Stimulated activated CD4-positive, alpha-beta T cell treated with anti-CD3 and anti-CD28 coated beads, Interleukin-15, amount 100 ng/mL, for 1 hour (primary cell): Measurements from ENCODE around the gene HLA-DQB1.
"Not testable (repeated sequence)": the region's sequence is repeated elsewhere in the genome, so short reads cannot be mapped to it uniquely, and the experiment has no call there.

ENCODE experiments used
- DNase-seq, 2 donors: peaks; one replicate each; pipeline ENCODE4 v3.0.0-alpha.2; 2020; ENCODE audit warnings: low read depth in 1 of 2, low spot score in 1 of 2

HLA-DQB1 gene

DNA sequence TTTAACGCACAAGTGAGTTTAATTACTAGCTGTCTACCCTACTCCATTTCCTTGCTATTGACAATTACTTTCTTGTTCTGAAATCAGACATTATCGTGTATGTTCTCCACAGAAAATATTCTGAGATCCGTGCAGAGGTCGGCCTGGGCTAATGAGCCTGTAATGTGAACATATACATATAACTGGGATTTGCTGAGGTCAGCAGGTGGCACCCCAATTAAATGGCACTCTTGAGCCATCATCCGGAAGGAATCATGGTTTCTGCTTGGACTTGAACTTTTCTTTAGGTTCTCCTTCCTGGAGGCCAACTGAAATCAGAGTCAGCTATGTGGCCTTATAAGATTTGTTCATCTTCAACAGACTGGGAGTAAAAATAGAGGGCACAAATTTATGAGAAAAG is 3.6 kb downstream of the HLA-DQB1 start:
- no peak for DNase-seq

DNA sequence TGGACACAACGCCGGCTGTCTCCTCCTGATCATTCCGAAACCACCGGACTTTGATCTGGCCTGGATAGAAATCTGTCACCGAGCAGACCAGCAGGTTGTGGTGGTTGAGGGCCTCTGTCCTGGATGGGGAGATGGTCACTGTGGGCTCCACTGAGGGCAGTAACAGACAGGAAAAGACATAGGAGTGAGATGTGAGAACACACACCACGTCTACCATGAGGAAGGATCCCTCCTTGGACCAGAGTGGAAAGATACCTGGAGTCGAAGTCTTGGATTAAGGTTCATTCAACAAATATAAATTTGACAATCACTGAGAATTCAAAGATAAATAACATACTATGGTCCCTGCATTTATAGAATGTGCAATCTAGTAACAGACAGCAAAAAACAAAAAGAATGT is 4.4 kb downstream of the HLA-DQB1 start:
- DNase-seq, result no peak

- DNase-seq, result no peak
Observed at GRCh38 chr6:32659856-32660595, 6.4 kb downstream of the HLA-DQB1 start.

DNA sequence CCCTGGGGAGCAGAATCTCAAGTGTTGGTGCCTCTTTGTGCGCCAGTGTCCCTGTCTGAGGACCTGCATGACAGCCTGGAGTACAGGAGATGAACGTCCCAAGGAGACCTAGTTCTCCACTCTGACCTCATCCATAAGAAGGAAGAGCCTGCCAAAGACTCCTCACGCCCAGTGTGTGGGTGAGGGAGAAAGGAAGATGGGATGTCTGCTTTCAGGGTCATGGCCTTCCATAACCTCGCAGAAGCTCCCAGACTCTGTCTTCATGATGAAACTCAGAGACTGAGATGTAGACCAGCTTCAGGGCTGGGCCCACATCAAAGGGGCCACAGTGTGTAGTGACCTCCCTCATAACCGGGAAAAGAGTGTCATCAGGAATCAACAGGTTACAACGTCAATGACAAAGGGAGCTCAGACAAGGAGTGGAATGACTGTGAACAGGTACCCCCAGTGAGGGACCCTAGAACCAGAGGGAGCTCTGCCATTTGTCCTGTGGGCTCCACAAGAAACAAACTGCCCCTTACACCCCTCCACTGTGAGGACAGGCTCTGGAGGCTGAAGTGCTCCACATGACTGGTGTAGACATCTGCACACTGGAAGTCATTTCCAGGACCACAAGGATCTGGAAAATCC is 8.1 kb downstream of the HLA-DQB1 start:
- DNase-seq, result no peak

DNA sequence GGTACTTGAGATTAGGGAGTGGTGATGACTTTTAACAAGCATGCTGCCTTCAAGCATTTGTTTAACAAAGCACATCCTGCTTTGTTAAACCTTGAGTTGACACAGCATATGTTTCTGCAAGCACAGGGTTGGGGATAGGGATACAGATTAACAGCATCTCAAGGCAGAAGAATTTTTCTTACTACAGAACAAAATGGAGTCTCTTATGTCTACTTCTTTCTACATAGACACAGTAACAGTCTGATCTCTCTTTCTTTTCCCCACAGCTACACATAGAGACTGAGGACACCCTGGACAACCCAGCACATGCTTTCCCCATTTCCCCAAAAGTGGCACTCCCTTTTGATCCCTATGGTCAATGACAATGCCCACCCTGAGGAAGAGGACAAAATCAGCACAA is 8.6 kb downstream of the HLA-DQB1 start:
- DNase-seq, result not testable (repeated sequence)

DNA sequence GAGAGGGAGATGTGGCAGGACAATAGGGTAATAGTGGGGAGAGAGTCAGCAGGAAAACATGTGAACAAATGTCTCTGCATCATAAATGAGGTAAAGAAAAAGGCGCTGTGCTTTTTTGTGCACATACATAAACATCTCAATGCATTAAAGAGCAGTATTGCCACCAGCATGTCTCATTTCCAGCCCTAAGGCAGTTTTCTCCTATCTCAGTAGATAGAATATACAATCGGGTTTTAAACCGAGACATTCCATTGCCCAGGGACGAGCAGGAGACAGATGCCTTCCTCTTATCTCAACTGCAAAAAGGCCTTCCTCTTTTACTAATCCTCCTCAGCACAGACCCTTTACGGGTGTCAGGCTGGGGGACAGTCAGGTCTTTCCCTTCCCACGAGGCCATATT is 9.1 kb downstream of the HLA-DQB1 start:
- not testable (repeated sequence) for DNase-seq

GRCh38 chr6:32655203-32655710 is 11.2 kb downstream of the HLA-DQB1 start:
- no peak for DNase-seq

GRCh38 chr6:32645047-32645703 is 21.3 kb downstream of the HLA-DQB1 start:
- no peak for DNase-seq

DNA sequence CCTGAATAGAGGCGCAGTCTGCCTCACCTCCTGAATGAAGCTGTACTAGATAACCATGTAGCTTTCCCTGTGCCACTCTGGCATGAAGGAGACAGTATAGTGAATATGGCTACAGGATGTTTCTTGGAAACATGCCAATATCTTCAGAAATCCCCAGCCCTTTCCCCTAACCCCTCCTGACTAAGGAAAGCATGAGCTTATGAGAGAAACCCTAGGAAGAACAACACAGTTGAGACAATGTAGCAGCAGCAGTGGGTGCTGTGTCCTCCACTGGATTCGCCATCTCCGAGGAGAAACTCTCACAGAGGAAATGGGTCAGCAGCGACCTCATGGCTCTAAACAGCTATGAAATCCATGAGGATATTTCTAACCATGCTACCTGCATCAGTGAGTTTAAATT is 22.6 kb downstream of the HLA-DQB1 start:
- no peak for DNase-seq

GRCh38 chr6:32642720-32643106 is 23.7 kb downstream of the HLA-DQB1 start:
- DNase-seq, result no peak

GRCh38 chr6:32641785-32642719 is 24.4 kb downstream of the HLA-DQB1 start:
- DNase-seq, result not testable (repeated sequence)

- DNase-seq, result no peak
Observed at GRCh38 chr6:32641122-32641521, 25.3 kb downstream of the HLA-DQB1 start.

GRCh38 chr6:32639440-32640394 is 26.7 kb downstream of the HLA-DQB1 start:
- no peak for DNase-seq

- DNase-seq, result no peak
Observed at GRCh38 chr6:32638532-32639219, 27.8 kb downstream of the HLA-DQB1 start.

- no peak for DNase-seq
Observed at GRCh38 chr6:32637883-32638282, 28.6 kb downstream of the HLA-DQB1 start.

- no peak for DNase-seq
Observed at GRCh38 chr6:32637219-32637880, 29.1 kb downstream of the HLA-DQB1 start, which contains the start of gene HLA-DQA1. TSS of gene HLA-DQA1 (plus strand) at chr6:32637406. CDS start at chr6:32637459, 53 bp downstream.

GRCh38 chr6:32635526-32636123 is 30.8 kb downstream of the HLA-DQB1 start:
- no peak for DNase-seq

DNA sequence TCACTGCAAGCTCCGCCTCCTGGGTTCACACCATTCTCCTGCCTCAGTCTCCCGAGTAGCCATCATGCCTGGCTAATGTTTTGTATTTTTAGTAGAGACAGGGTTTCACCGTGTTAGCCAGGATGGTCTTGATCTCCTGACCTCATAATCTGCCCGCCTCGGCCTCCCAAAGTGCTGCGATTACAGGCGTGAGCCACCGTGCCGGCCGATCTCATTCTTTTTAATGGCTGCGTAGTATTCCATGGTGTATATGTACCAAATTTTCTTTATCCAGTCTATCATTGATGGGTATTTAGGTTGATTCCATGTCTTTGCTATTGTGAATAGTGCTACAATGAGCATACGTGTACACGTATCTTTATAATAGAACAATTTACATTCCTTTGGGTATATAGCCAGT is 36.7 kb downstream of the HLA-DQB1 start:
- DNase-seq, result not testable (repeated sequence)
